HepG2 (cell line): ENCODE measurements around the gene TAF7. TPM values are rescaled to one million over a fixed set of nuclear protein-coding genes. Genes with fewer than 3 reads are reported as not detected.
A peak's percentile ranks its signal among the peaks of the same experiment; 100 is the strongest.

Source experiments
- FOXO4 ChIP-seq: sonication (generic); formaldehyde crosslinking; conservative IDR thresholded peaks from 2 replicates; pipeline ENCODE4 v1.8.1; 2023; ENCODE audit warnings: missing genetic modification reagents
- HOXA7 ChIP-seq: sonication (generic); formaldehyde crosslinking; IDR thresholded peaks from 2 replicates; pipeline ENCODE4 v1.8.1; 2022; ENCODE audit warnings: mild to moderate bottlenecking, missing genetic modification reagents, moderate library complexity
- KLF13 ChIP-seq: sonication (generic); formaldehyde crosslinking; IDR thresholded peaks from 2 replicates; pipeline ENCODE4 v1.4.0; 2020; ENCODE audit warnings: mild to moderate bottlenecking, missing genetic modification reagents
- LCORL ChIP-seq, 2 experiments: fragments of 450-650 bp in 1 of 2; sonication (generic) in 1 of 2; formaldehyde crosslinking in 1 of 2; IDR thresholded peaks; 2 replicates each; pipeline versions ENCODE4 v1.5.0 to v1.6.1; 2017 to 2020; ENCODE audit warnings: antibody characterized with exemption in 1 of 2, missing genetic modification reagents in 1 of 2
- MTERF4 ChIP-seq: sonication (generic); formaldehyde crosslinking; IDR thresholded peaks from 2 replicates; pipeline ENCODE4 v1.8.0; 2023; ENCODE audit warnings: mild to moderate bottlenecking, missing genetic modification reagents
- PAF1 ChIP-seq: IDR thresholded peaks from 2 replicates; pipeline ENCODE4 v1.6.1; 2016; ENCODE audit warnings: missing genetic modification reagents, missing compliant biosample characterization
- POGK ChIP-seq: sonication (generic); formaldehyde crosslinking; conservative IDR thresholded peaks from 2 replicates; pipeline ENCODE4 v1.8.0; 2022; ENCODE audit warnings: mild to moderate bottlenecking, moderate library complexity, missing genetic modification reagents
- RFXAP ChIP-seq: sonication (generic); formaldehyde crosslinking; IDR thresholded peaks from 2 replicates; pipeline ENCODE4 v1.4.0; 2020; ENCODE audit warnings: missing genetic modification reagents, borderline replicate concordance
- SETDB1 ChIP-seq: sonication (generic); formaldehyde crosslinking; IDR thresholded peaks from 2 replicates; pipeline ENCODE4 v1.5.1; 2020; ENCODE audit warnings: missing genetic modification reagents, mild to moderate bottlenecking, borderline replicate concordance
- SMAD1 ChIP-seq: sonication (generic); formaldehyde crosslinking; IDR thresholded peaks from 2 replicates; pipeline ENCODE4 v1.4.0; 2020; ENCODE audit warnings: missing genetic modification reagents, low read depth, mild to moderate bottlenecking, borderline replicate concordance
- SOX6 ChIP-seq, 2 experiments: fragments of 450-650 bp in 1 of 2; sonication (generic) in 1 of 2; formaldehyde crosslinking in 1 of 2; IDR thresholded peaks; 2 replicates each; pipeline versions ENCODE4 v1.4.0 to v1.6.1; 2017 to 2020; ENCODE audit warnings: antibody characterized with exemption in 1 of 2, mild to moderate bottlenecking in 1 of 2, missing genetic modification reagents in 1 of 2
- TBP ChIP-seq: sonication (generic); formaldehyde crosslinking; IDR thresholded peaks from 2 replicates; pipeline ENCODE4 v1.5.0; 2020; ENCODE audit warnings: missing genetic modification reagents
- TEAD2 ChIP-seq: sonication (generic); formaldehyde crosslinking; IDR thresholded peaks from 2 replicates; pipeline ENCODE4 v1.9.0; 2021; ENCODE audit warnings: missing genetic modification reagents
- YY1 ChIP-seq: IDR thresholded peaks from 2 replicates; pipeline ENCODE4 v1.6.1; 2011; ENCODE audit warnings: low read length, low read depth, moderate library complexity, mild to moderate bottlenecking; ENCODE audit not compliant: insufficient read depth, insufficient replicate concordance
- ZBTB7B ChIP-seq: sonication (generic); formaldehyde crosslinking; IDR thresholded peaks from 2 replicates; pipeline ENCODE4 v1.4.0; 2020; ENCODE audit warnings: missing genetic modification reagents
- ZNF451 ChIP-seq: sonication (generic); formaldehyde crosslinking; IDR thresholded peaks from 2 replicates; pipeline ENCODE4 v1.5.0; 2020; ENCODE audit warnings: mild to moderate bottlenecking, missing genetic modification reagents
- polyA plus RNA-seq, 8 experiments: library from polyadenylated mRNA; depleted of rRNA in 3 of 8; stranded (reverse) in 7 of 8; unstranded in 1 of 8; fragments of >200 nt; fragmentation: Illumina TruSeq in 4 of 8; extraction: Trizol in 4 of 8; gene quantifications; 2 replicates each; pipeline versions ENCODE4 v1.2.1 to v1.2.3, GENCODE V29; 2011 to 2016; ENCODE audit warnings: low read depth in 4 of 8, missing spikeins in 1 of 8, mixed read lengths in 1 of 8; ENCODE audit not compliant: insufficient read depth in 1 of 8
- total RNA-seq, 5 experiments: library from RNA; depleted of rRNA; stranded (reverse); fragments of >200 nt; fragmentation: Illumina TruSeq; extraction: Trizol; gene quantifications; 2 replicates each; pipeline ENCODE4 v1.2.3, GENCODE V29; 2016; ENCODE audit warnings: low read depth in 1 of 5

Gene TAF7
- total and polyA plus RNA-seq, 2 of the 13 experiments (the other 11 are each of a cell fraction or from before 2014, with no cell fraction given), result 41.6 to 61.5 TPM

- TF ChIP-seq POGK (CRISPR knock-in tag) (peak; percentile 80), KLF13 (CRISPR knock-in tag) (no peak), TEAD2 (CRISPR knock-in tag) (no peak), ZBTB7B (CRISPR knock-in tag) (peak; percentile 49; the same call in 1 of the 2 replicates), SMAD1 (CRISPR knock-in tag) (peak; percentile 35; the same call in 1 of the 2 replicates), FOXO4 (CRISPR knock-in tag) (peak; percentile 89; the same call in 1 of the 2 replicates), ZNF451 (peak; percentile 84), MTERF4 (CRISPR knock-in tag) (no peak; the same call in 1 of the 2 replicates), TBP (CRISPR knock-in tag) (no peak), YY1 (peak; percentile 92), SOX6 (IDR thresholded peaks at IDR 0.05) (no peak), SOX6 (CRISPR knock-in tag; IDR thresholded peaks at IDR 0.05) (peak; percentile 57), LCORL (IDR thresholded peaks at IDR 0.05) (no peak), LCORL (CRISPR knock-in tag; IDR thresholded peaks at IDR 0.05) (peak; percentile 62; the same call in 1 of the 2 replicates), RFXAP (CRISPR knock-in tag) (no peak), SETDB1 (peak; percentile 76; the same call in 1 of the 2 replicates), PAF1 (CRISPR knock-in tag) (no peak), HOXA7 (CRISPR knock-in tag) (no peak)
Measured at GRCh38 chr5:141320225-141321169, at the start of gene TAF7 (continued).
